ENCODE data around the gene IL23A. TPM values are rescaled to one million over a fixed set of nuclear protein-coding genes. Genes with fewer than 3 reads are reported as not detected.
"Not testable (repeated sequence)": the region's sequence is repeated elsewhere in the genome, so short reads cannot be mapped to it uniquely, and the experiment has no call there.

IL23A gene
- polyA plus RNA-seq, 2 donors: 2.9 to 32.1 TPM

DNA sequence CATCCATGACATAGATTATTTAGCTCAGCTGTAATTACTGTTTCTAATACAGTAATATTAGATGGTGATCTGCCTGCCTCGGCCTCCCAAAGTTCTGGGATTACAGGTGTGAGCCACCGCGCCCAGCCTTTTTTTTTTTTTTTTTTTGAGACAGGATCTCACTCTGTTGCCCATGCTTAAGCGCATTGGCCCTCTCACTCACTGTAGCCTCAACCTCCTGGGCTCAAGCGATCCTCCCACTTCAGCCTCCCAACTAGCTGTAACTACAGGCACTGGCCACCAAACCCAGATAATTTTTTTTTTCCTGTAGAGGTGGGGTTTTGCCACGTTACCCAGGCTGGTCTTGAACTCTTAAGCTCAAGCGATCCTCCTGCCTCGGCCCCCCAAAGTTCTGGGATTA is 3.2 kb upstream of the IL23A start:
- not testable (repeated sequence) for H3K27me3 ChIP-seq (ENCODE audit: control insufficient read depth in 1 of 2, insufficient read depth in 2 of 2, low read length in 2 of 2); H3K9me3 ChIP-seq (ENCODE audit: control insufficient read depth in 2 of 2, insufficient read depth in 1 of 2, low read depth in 1 of 2, low read length in 1 of 2); H3K4me3 ChIP-seq (ENCODE audit: low read depth in 1 of 2, low read length in 2 of 2); H3K36me3 ChIP-seq (ENCODE audit: control insufficient read depth in 2 of 2, insufficient read depth in 2 of 2, low read length in 1 of 2); H3K27ac ChIP-seq (ENCODE audit: low read depth in 2 of 2, low read length in 1 of 2)
- H3K4me1 ChIP-seq (ENCODE audit: control insufficient read depth in 2 of 2, insufficient read depth in 2 of 2, low read length in 1 of 2): peaks cover 0 to 11% of the 10 kb centered on the region in 2 donors
- WGBS, 2 donors: 97 to 98% methylated on average over 8 of the region's 8 CpGs

DNA sequence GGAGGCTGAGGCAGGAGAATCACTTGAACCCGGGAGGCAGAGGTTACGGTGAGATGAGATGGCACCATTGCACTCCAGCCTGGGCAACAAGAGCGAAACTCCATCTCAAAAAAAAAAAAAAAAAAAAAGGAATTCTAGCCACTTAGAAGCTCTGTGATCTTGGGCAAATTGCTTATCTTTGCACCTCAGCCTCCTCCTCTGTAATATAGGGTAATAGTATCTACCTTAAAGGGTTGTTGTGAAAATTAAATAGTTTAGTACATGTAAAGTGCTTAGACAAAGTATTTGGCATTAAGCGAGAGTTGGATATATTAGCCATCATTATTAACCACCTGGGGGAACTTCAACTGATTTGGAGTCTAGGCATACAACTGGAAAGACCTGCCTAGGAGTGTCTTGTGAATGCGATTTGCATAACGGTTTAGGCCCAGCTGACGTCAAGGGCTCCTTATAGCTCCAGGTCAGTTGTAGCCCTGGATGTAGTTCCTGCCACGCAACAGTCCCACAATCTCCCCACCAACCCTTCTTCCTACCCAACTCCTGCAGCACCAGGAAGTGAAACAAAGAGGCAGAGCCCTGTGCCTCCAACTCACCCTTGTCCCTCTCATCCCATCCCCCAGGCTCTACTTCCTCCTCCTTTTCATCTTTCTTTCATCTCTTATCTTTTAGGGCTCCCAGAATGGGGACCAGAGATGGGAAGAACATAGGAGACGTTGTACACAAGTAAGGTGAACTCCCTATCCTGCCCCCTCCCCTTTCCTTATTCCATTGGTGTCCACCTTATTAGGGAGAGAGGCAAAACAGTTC is 2.1 kb upstream of the IL23A start:
- no peaks in the 10 kb centered on the region for H3K9me3 ChIP-seq (ENCODE audit: control insufficient read depth in 2 of 2, insufficient read depth in 1 of 2, low read depth in 1 of 2, low read length in 1 of 2)
- H3K4me1 ChIP-seq (ENCODE audit: control insufficient read depth in 2 of 2, insufficient read depth in 2 of 2, low read length in 1 of 2): peaks cover 0 to 11% of the 10 kb centered on the region in 2 donors
- no peak overlapping the region for H3K27ac ChIP-seq (ENCODE audit: low read depth in 2 of 2, low read length in 1 of 2)
- no peaks in the 10 kb centered on the region for H3K27me3 ChIP-seq (ENCODE audit: control insufficient read depth in 1 of 2, insufficient read depth in 2 of 2, low read length in 2 of 2)
- WGBS, 2 donors: 80 to 83% methylated on average over 9 of the region's 9 CpGs
- H3K4me3 ChIP-seq (ENCODE audit: low read depth in 1 of 2, low read length in 2 of 2): no peak overlapping the region
- H3K36me3 ChIP-seq (ENCODE audit: control insufficient read depth in 2 of 2, insufficient read depth in 2 of 2, low read length in 1 of 2): no peaks in the 10 kb centered on the region

DNA sequence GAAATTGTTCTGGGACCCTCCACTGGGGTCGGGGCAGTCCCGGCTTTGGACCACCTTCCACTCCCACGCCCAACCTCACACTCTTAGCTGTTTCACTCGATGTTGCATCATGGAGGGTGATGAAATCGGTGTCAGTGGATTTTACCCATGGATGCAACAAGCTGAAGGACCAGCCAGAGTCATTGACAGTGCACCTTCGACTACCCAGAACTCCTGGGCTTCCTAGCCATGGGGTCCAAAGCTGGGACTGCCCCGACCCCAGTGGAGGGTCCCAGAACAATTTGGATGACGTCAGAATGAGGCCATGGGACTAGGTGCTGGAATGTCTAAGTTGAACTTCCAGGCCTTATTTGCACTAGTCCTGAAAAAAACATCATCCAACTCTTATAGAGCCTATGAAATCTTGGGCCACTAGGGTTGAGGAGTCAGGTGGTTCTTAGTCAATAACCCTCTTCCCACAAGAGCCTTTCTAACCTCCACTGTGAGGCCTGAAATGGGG is 882 bp upstream of the IL23A start:
- no peaks in the 10 kb centered on the region for H3K9me3 ChIP-seq (ENCODE audit: control insufficient read depth in 2 of 2, insufficient read depth in 1 of 2, low read depth in 1 of 2, low read length in 1 of 2)
- WGBS, 2 donors: 84 to 86% methylated on average over 8 of the region's 8 CpGs
- H3K4me1 ChIP-seq (ENCODE audit: control insufficient read depth in 2 of 2, insufficient read depth in 2 of 2, low read length in 1 of 2): peaks cover 0 to 8% of the 10 kb centered on the region in 2 donors
- no peak overlapping the region for H3K4me3 ChIP-seq (ENCODE audit: low read depth in 1 of 2, low read length in 2 of 2)
- peaks cover under 1 to 2% of the 10 kb centered on the region in 2 donors for H3K36me3 ChIP-seq (ENCODE audit: control insufficient read depth in 2 of 2, insufficient read depth in 2 of 2, low read length in 1 of 2)
- no peak overlapping the region for H3K27ac ChIP-seq (ENCODE audit: low read depth in 2 of 2, low read length in 1 of 2)
- H3K27me3 ChIP-seq (ENCODE audit: control insufficient read depth in 1 of 2, insufficient read depth in 2 of 2, low read length in 2 of 2): no peaks in the 10 kb centered on the region

DNA sequence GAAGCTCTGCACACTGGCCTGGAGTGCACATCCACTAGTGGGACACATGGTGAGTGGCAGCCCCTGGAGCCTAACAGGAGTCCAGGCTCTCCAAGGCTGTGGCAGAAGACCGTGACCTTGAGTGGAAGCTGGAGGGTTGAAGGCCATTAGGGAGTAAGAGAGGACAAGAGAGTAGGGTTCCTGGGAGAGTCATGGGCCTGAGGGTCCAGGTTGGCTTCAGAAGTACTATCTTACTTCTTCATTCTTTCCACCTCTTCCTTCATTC is 406 bp downstream of the IL23A start:
- H3K4me3 ChIP-seq (ENCODE audit: low read depth in 1 of 2, low read length in 2 of 2): peak overlapping the region in 1 of 2 donors; percentile 14
- no peaks in the 10 kb centered on the region for H3K27me3 ChIP-seq (ENCODE audit: control insufficient read depth in 1 of 2, insufficient read depth in 2 of 2, low read length in 2 of 2)
- peaks cover 8 to 13% of the 10 kb centered on the region in 2 donors for H3K36me3 ChIP-seq (ENCODE audit: control insufficient read depth in 2 of 2, insufficient read depth in 2 of 2, low read length in 1 of 2)
- H3K27ac ChIP-seq (ENCODE audit: low read depth in 2 of 2, low read length in 1 of 2): peak overlapping the region; percentile 41 to 50
- no peaks in the 10 kb centered on the region for H3K9me3 ChIP-seq (ENCODE audit: control insufficient read depth in 2 of 2, insufficient read depth in 1 of 2, low read depth in 1 of 2, low read length in 1 of 2)
- peaks cover 0 to 5% of the 10 kb centered on the region in 2 donors for H3K4me1 ChIP-seq (ENCODE audit: control insufficient read depth in 2 of 2, insufficient read depth in 2 of 2, low read length in 1 of 2)
- 83 to 89% methylated on average over 1 of the region's 1 CpG for WGBS, 2 donors

DNA sequence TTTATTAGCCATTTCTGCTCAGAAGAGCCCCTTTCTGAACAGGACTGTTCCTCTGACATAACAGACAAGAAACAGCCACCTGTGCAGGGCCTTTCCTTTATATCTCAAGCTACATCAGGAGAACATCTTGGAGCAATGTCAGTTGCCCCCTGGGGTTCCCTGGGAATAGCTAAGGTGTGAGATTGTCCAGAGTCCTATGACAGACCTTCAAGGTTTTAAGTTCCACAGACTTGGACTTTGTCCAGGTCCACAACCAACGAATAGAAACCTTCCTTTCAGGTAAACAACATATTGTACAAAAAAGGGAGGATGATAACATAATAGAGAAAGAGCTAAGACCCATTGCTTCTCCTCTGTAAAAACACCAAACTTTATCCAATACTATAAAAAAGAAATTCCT is 2.9 kb downstream of the IL23A start:
- Histone ChIP-seq H3K4me1 (ENCODE audit: control insufficient read depth in 2 of 2, insufficient read depth in 2 of 2, low read length in 1 of 2) (peaks cover 0 to 5% of the 10 kb centered on the region in 2 donors), H3K36me3 (ENCODE audit: control insufficient read depth in 2 of 2, insufficient read depth in 2 of 2, low read length in 1 of 2) (peaks cover 8 to 16% of the 10 kb centered on the region in 2 donors), H3K9me3 (ENCODE audit: control insufficient read depth in 2 of 2, insufficient read depth in 1 of 2, low read depth in 1 of 2, low read length in 1 of 2) (no peaks in the 10 kb centered on the region), H3K4me3 (ENCODE audit: low read depth in 1 of 2, low read length in 2 of 2) (no peak overlapping the region), H3K27me3 (ENCODE audit: control insufficient read depth in 1 of 2, insufficient read depth in 2 of 2, low read length in 2 of 2) (no peaks in the 10 kb centered on the region), H3K27ac (ENCODE audit: low read depth in 2 of 2, low read length in 1 of 2) (no peak overlapping the region)
- 27 to 36% methylated on average over 1 of the region's 1 CpG for WGBS, 2 donors

DNA sequence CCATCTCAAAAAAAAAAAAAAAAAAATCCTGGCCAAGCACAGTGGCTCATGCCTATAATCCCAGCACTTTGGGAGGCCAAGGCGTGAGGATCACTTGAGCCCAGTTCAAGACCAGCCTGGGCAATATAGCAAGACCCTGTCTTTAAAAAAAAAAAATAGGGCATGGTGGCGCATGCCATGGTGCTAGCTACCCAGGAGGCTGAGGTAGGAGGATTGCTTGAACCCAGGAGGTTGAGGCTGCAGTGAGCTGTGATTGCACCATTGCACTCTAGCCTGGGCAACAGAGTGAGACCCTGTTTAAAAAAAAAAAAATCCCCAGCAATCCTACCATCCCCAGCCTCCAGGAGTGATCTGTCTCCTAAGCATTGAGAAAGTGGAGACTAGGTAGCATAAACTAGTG is 3.6 kb downstream of the IL23A start:
- H3K36me3 ChIP-seq (ENCODE audit: control insufficient read depth in 2 of 2, insufficient read depth in 2 of 2, low read length in 1 of 2): peaks cover 8 to 19% of the 10 kb centered on the region in 2 donors
- H3K4me3 ChIP-seq (ENCODE audit: low read depth in 1 of 2, low read length in 2 of 2); H3K9me3 ChIP-seq (ENCODE audit: control insufficient read depth in 2 of 2, insufficient read depth in 1 of 2, low read depth in 1 of 2, low read length in 1 of 2); H3K27me3 ChIP-seq (ENCODE audit: control insufficient read depth in 1 of 2, insufficient read depth in 2 of 2, low read length in 2 of 2); H3K27ac ChIP-seq (ENCODE audit: low read depth in 2 of 2, low read length in 1 of 2); H3K4me1 ChIP-seq (ENCODE audit: control insufficient read depth in 2 of 2, insufficient read depth in 2 of 2, low read length in 1 of 2): not testable (repeated sequence)
- WGBS, 2 donors: 100% methylated on average over 2 of the region's 2 CpGs

DNA sequence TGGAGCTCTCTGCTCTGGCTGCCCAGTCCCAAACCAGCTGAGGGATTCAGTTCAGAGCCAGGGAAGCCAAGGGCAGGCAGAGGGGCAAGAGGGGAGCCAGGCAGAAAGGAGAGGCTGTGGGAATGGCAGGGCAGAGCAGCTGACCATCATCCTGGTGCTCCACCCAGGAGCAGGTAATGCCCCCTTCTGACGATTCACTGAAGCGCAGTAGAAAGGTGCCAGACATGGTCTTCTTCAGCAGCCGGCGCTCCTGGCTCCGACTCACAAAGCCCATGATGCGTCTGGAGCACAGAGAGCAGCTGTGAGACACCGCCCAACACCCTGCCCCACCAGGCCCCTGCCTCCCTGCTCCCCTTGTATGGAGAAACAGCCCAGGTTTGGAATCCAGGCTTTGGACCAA is 8.0 kb downstream of the IL23A start:
- Histone ChIP-seq H3K9me3 (ENCODE audit: control insufficient read depth in 2 of 2, insufficient read depth in 1 of 2, low read depth in 1 of 2, low read length in 1 of 2) (no peaks in the 10 kb centered on the region), H3K27me3 (ENCODE audit: control insufficient read depth in 1 of 2, insufficient read depth in 2 of 2, low read length in 2 of 2) (no peaks in the 10 kb centered on the region), H3K36me3 (ENCODE audit: control insufficient read depth in 2 of 2, insufficient read depth in 2 of 2, low read length in 1 of 2) (peaks cover 24 to 49% of the 10 kb centered on the region in 2 donors), H3K4me1 (ENCODE audit: control insufficient read depth in 2 of 2, insufficient read depth in 2 of 2, low read length in 1 of 2) (no peaks in the 10 kb centered on the region), H3K27ac (ENCODE audit: low read depth in 2 of 2, low read length in 1 of 2) (no peak overlapping the region), H3K4me3 (ENCODE audit: low read depth in 1 of 2, low read length in 2 of 2) (no peak overlapping the region)
- 84 to 86% methylated on average over 7 of the region's 7 CpGs for WGBS, 2 donors

DNA sequence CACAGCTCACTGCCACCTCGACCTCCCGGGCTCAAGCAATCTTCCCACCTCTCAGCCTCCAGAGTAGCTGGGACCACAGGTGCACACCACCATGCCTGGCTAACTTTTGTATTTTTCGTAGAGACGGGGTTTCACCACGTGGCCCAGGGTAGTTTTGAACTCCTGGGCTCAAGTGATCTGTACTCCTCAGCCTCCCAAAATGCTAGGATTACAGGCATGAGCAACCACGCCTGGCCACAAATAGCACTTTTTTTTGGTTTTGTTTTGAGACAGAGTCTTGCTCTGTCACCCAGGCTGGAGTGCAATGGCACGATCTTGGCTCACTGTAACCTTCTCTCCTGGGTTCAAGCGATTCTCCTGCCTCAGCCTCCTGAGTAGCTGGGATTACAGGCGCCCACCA is 8.6 kb downstream of the IL23A start:
- peaks cover 24 to 50% of the 10 kb centered on the region in 2 donors for H3K36me3 ChIP-seq (ENCODE audit: control insufficient read depth in 2 of 2, insufficient read depth in 2 of 2, low read length in 1 of 2)
- H3K4me1 ChIP-seq (ENCODE audit: control insufficient read depth in 2 of 2, insufficient read depth in 2 of 2, low read length in 1 of 2); H3K27ac ChIP-seq (ENCODE audit: low read depth in 2 of 2, low read length in 1 of 2); H3K4me3 ChIP-seq (ENCODE audit: low read depth in 1 of 2, low read length in 2 of 2); H3K27me3 ChIP-seq (ENCODE audit: control insufficient read depth in 1 of 2, insufficient read depth in 2 of 2, low read length in 2 of 2); H3K9me3 ChIP-seq (ENCODE audit: control insufficient read depth in 2 of 2, insufficient read depth in 1 of 2, low read depth in 1 of 2, low read length in 1 of 2): not testable (repeated sequence)
- 88 to 89% methylated on average over 9 of the region's 9 CpGs for WGBS, 2 donors

DNA sequence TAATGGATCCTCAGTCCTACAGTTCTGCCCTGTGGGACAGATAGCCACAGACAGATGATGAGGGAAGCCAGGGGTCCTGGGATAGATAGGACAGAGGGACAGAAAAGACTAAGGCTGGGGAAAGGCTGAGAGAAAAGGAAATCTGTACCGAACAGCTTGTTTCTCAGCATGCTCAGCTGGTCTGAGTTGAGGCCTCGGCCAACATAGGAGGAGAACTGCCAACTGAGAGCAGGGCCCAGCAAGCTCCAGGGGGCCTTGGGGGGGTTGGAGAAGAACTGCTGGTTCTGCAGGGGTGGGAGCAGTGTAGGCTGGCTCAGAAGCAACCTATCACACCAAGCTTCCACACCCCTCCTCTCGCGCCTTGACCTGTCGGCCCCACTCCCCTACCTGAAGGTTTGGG is 10.1 kb downstream of the IL23A start:
- H3K9me3 ChIP-seq (ENCODE audit: control insufficient read depth in 2 of 2, insufficient read depth in 1 of 2, low read depth in 1 of 2, low read length in 1 of 2): no peaks in the 10 kb centered on the region

DNA sequence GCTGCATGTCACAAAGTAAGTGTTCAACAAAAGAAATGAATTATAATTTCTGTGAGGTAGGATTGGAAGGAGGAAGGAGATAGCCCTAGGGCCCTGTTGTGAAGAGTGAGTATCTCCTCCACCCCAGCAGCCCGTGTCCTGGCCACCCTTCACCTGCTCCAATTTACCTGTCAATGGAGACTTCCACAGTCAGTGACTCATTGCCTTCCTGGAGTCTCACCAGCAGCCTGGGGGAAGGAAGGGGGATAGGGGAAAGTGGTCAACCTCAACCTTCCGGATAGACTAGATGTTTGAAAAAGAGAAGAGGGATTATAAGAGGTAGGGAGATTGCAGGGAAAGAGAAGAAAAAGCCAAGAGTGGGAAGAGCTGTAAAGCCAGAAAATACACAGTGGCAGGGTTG is 12.0 kb downstream of the IL23A start:
- H3K4me1 ChIP-seq (ENCODE audit: control insufficient read depth in 2 of 2, insufficient read depth in 2 of 2, low read length in 1 of 2): no peaks in the 10 kb centered on the region
- H3K27me3 ChIP-seq (ENCODE audit: control insufficient read depth in 1 of 2, insufficient read depth in 2 of 2, low read length in 2 of 2): no peaks in the 10 kb centered on the region
- WGBS, 2 donors: 66 to 67% methylated on average over 2 of the region's 2 CpGs
- no peak overlapping the region for H3K4me3 ChIP-seq (ENCODE audit: low read depth in 1 of 2, low read length in 2 of 2)
- peaks cover 29 to 51% of the 10 kb centered on the region in 2 donors for H3K36me3 ChIP-seq (ENCODE audit: control insufficient read depth in 2 of 2, insufficient read depth in 2 of 2, low read length in 1 of 2)
- H3K27ac ChIP-seq (ENCODE audit: low read depth in 2 of 2, low read length in 1 of 2): no peak overlapping the region
- H3K9me3 ChIP-seq (ENCODE audit: control insufficient read depth in 2 of 2, insufficient read depth in 1 of 2, low read depth in 1 of 2, low read length in 1 of 2): no peaks in the 10 kb centered on the region

More for the DNA sequence above, 10.1 kb downstream of the IL23A start:
- Histone ChIP-seq H3K4me3 (ENCODE audit: low read depth in 1 of 2, low read length in 2 of 2) (no peak overlapping the region), H3K27me3 (ENCODE audit: control insufficient read depth in 1 of 2, insufficient read depth in 2 of 2, low read length in 2 of 2) (no peaks in the 10 kb centered on the region), H3K36me3 (ENCODE audit: control insufficient read depth in 2 of 2, insufficient read depth in 2 of 2, low read length in 1 of 2) (peaks cover 16 to 40% of the 10 kb centered on the region in 2 donors), H3K4me1 (ENCODE audit: control insufficient read depth in 2 of 2, insufficient read depth in 2 of 2, low read length in 1 of 2) (no peaks in the 10 kb centered on the region), H3K27ac (ENCODE audit: low read depth in 2 of 2, low read length in 1 of 2) (no peak overlapping the region)
- WGBS, 2 donors: 93 to 97% methylated on average over 5 of the region's 5 CpGs

Measured in esophagus (tissue), 2 donors.